T47D (cell line): ENCODE measurements around the gene LRRC74B.

ENCODE experiments used
- DNase-seq, 2 experiments: peaks; one replicate each; pipeline versions ENCODE4 v3.0.0 to v3.0.0-alpha.2; 2011 to 2012; ENCODE audit warnings: low read depth in 1 of 2, low spot score in 1 of 2
- JUND ChIP-seq: IDR thresholded peaks from 2 replicates; pipeline ENCODE4 v1.6.1; 2012; ENCODE audit warnings: low read depth
- in situ Hi-C: cut with HindIII; loops from 2 replicates; pipeline ENCODE4 v1.10.0; 2016; ENCODE audit warnings: low sequenced_read_pairs, low pct_unique_long_range_greater_than_20kb

Gene LRRC74B

GRCh38 chr22:21020802-21021429, 24.8 kb upstream of the LRRC74B start:
- in situ Hi-C loops, result no loop called here
- TF ChIP-seq JUND, result no peak
- peak in 1 of 2 experiments; percentile 37 for DNase-seq

- in situ Hi-C loops, result no loop called here
- DNase-seq, result no peak
- no peak for TF ChIP-seq JUND
These were observed 23.2 kb upstream of the LRRC74B start for GRCh38 chr22:21022507-21022906.

- in situ Hi-C loops, result no loop called here
- TF ChIP-seq JUND, result no peak
- no peak for DNase-seq
These were observed 22.7 kb upstream of the LRRC74B start for GRCh38 chr22:21022955-21023614.

GRCh38 chr22:21025266-21025665, 20.5 kb upstream of the LRRC74B start:
- in situ Hi-C loops, result no loop called here
- DNase-seq, result no peak
- TF ChIP-seq JUND, result no peak

- no peak for DNase-seq
- in situ Hi-C loops, result no loop called here
- no peak for TF ChIP-seq JUND
These were observed 19.7 kb upstream of the LRRC74B start for GRCh38 chr22:21025763-21026755.

- no peak for TF ChIP-seq JUND
- in situ Hi-C loops, result no loop called here
- no peak for DNase-seq
These were observed 18.7 kb upstream of the LRRC74B start for GRCh38 chr22:21026783-21027692.

GRCh38 chr22:21028277-21029251, 17.2 kb upstream of the LRRC74B start:
- no peak for TF ChIP-seq JUND
- no peak for DNase-seq
- in situ Hi-C loops, result no loop called here

- in situ Hi-C loops, result no loop called here
- TF ChIP-seq JUND, result no peak
- DNase-seq, result no peak
These were observed 16.2 kb upstream of the LRRC74B start for GRCh38 chr22:21029486-21030025.

- in situ Hi-C loops, result no loop called here
- no peak for TF ChIP-seq JUND
- no peak for DNase-seq
These were observed 15.7 kb upstream of the LRRC74B start for GRCh38 chr22:21030032-21030431.

GRCh38 chr22:21030621-21031544, 14.9 kb upstream of the LRRC74B start:
- DNase-seq, result no peak
- TF ChIP-seq JUND, result no peak

More at GRCh38 chr22:21030621-21031544, 14.9 kb upstream of the LRRC74B start:
- in situ Hi-C loops, result no loop called here
